Mesenchymal stem cell (in vitro differentiated cells and primary cell): Measurements from ENCODE around the gene RNASET2.

ENCODE experiments used
- DNase-seq: peaks from one replicate; pipeline ENCODE4 v3.0.0-alpha.2; 2013
- H2AFZ ChIP-seq: one replicate; pipeline ENCODE4 v1.6.1; 2013; ENCODE audit warnings: low read depth, mild to moderate bottlenecking, control low read depth, inconsistent platforms, low read length, moderate library complexity
- H2AK5ac ChIP-seq: 2 replicates; pipeline ENCODE4 v1.6.1; 2013; ENCODE audit warnings: low read length, moderate library complexity, mild to moderate bottlenecking, inconsistent platforms; ENCODE audit not compliant: severe bottlenecking
- H2BK120ac ChIP-seq: one replicate; pipeline ENCODE4 v1.6.1; 2013; ENCODE audit warnings: low read depth, mild to moderate bottlenecking, inconsistent platforms, low read length, moderate library complexity
- H2BK12ac ChIP-seq, 2 experiments: one replicate each; pipeline ENCODE4 v1.6.1; 2013; ENCODE audit warnings: inconsistent platforms in 2 of 2, low read length in 2 of 2, mild to moderate bottlenecking in 2 of 2, moderate library complexity in 2 of 2, control low read depth in 1 of 2
- H2BK15ac ChIP-seq: one replicate; pipeline ENCODE4 v1.6.1; 2013; ENCODE audit warnings: mild to moderate bottlenecking, low read depth, inconsistent platforms; ENCODE audit not compliant: poor library complexity, severe bottlenecking
- H2BK5ac ChIP-seq: 2 replicates; pipeline ENCODE4 v1.6.1; 2013; ENCODE audit warnings: low read depth, mild to moderate bottlenecking, low read length, control low read depth, inconsistent platforms; ENCODE audit not compliant: poor library complexity, severe bottlenecking
- H3K14ac ChIP-seq, 2 experiments: one replicate each; pipeline ENCODE4 v1.6.1; 2013; ENCODE audit warnings: inconsistent platforms in 2 of 2, low read length in 2 of 2, control low read depth in 1 of 2, mild to moderate bottlenecking in 1 of 2, moderate library complexity in 1 of 2
- H3K18ac ChIP-seq, 2 experiments: one replicate each; pipeline ENCODE4 v1.6.1; 2013; ENCODE audit warnings: inconsistent platforms in 2 of 2, low read length in 2 of 2, control low read depth in 1 of 2, low read depth in 1 of 2, mild to moderate bottlenecking in 1 of 2
- H3K23ac ChIP-seq, 2 experiments: one replicate each; pipeline ENCODE4 v1.6.1; 2013; ENCODE audit warnings: inconsistent platforms in 2 of 2, low read length in 2 of 2, mild to moderate bottlenecking in 2 of 2, moderate library complexity in 2 of 2, control low read depth in 1 of 2
- H3K27ac ChIP-seq: 2 replicates; pipeline ENCODE4 v1.5.1; 2013; ENCODE audit warnings: mild to moderate bottlenecking, moderate library complexity, low read length, control low read depth, inconsistent platforms; ENCODE audit not compliant: poor library complexity, severe bottlenecking
- H3K27me3 ChIP-seq, 2 experiments: 2 replicates each; pipeline versions ENCODE4 v1.6.1 to v1.7.0; 2013; ENCODE audit warnings: low read length in 2 of 2, mild to moderate bottlenecking in 2 of 2, moderate library complexity in 2 of 2, control low read depth in 1 of 2, inconsistent platforms in 1 of 2; ENCODE audit not compliant: control insufficient read depth in 1 of 2, insufficient read depth in 1 of 2
- H3K36me3 ChIP-seq, 2 experiments: 2 replicates each; pipeline versions ENCODE4 v1.6.1 to v1.7.0; 2013; ENCODE audit warnings: low read length in 2 of 2, control low read depth in 1 of 2, inconsistent platforms in 1 of 2, low read depth in 1 of 2, mild to moderate bottlenecking in 1 of 2; ENCODE audit not compliant: insufficient read depth in 2 of 2, control insufficient read depth in 1 of 2
- H3K4ac ChIP-seq, 2 experiments: one replicate each; pipeline ENCODE4 v1.6.1; 2013; ENCODE audit warnings: inconsistent platforms in 2 of 2, low read length in 2 of 2, mild to moderate bottlenecking in 2 of 2, moderate library complexity in 2 of 2, control low read depth in 1 of 2, low read depth in 1 of 2
- H3K4me1 ChIP-seq: 2 replicates; pipeline ENCODE4 v1.6.1; 2013; ENCODE audit warnings: low read depth, low read length, control low read depth; ENCODE audit not compliant: control insufficient read depth, insufficient read depth
- H3K4me2 ChIP-seq: 2 replicates; pipeline ENCODE4 v1.6.1; 2013; ENCODE audit warnings: low read length, mild to moderate bottlenecking, inconsistent platforms; ENCODE audit not compliant: poor library complexity, severe bottlenecking
- H3K4me3 ChIP-seq, 2 experiments: 2 replicates each; pipeline versions ENCODE4 v1.5.1 to v1.7.0; 2013; ENCODE audit warnings: low read length in 2 of 2, mild to moderate bottlenecking in 2 of 2, control low read depth in 1 of 2, low read depth in 1 of 2; ENCODE audit not compliant: insufficient read depth in 1 of 2
- H3K79me1 ChIP-seq: replicated peaks from 2 replicates; pipeline ENCODE4 v1.6.1; 2013; ENCODE audit warnings: mild to moderate bottlenecking, control low read depth, low read length, inconsistent platforms; ENCODE audit not compliant: poor library complexity, severe bottlenecking
- H3K9ac ChIP-seq: 2 replicates; pipeline ENCODE4 v1.7.0; 2013; ENCODE audit warnings: mild to moderate bottlenecking, low read length, moderate library complexity
- H3K9me3 ChIP-seq: 2 replicates; pipeline ENCODE4 v1.7.0; 2013; ENCODE audit warnings: mild to moderate bottlenecking, low read length; ENCODE audit not compliant: control insufficient read depth
- H4K8ac ChIP-seq: one replicate; pipeline ENCODE4 v1.6.1; 2013; ENCODE audit warnings: inconsistent platforms, mild to moderate bottlenecking, low read length, moderate library complexity
- H4K91ac ChIP-seq: one replicate; pipeline ENCODE4 v1.6.1; 2013; ENCODE audit warnings: mild to moderate bottlenecking, low read length, inconsistent platforms
- WGBS: methylation state at CpG from one replicate; pipeline ENCODE4 v1.1.7; 2013; ENCODE audit warnings: mixed read lengths; 5-methylcytosine and 5-hydroxymethylcytosine counted together

Gene RNASET2

GRCh38 chr6:166908811-166909210, 47.5 kb downstream of the RNASET2 start:
- H2BK15ac ChIP-seq: no peak overlapping the region
- no peak overlapping the region for H3K14ac ChIP-seq
- H4K8ac ChIP-seq: no peak overlapping the region
- H3K27me3 ChIP-seq: peaks cover 15 to 18% of the 10 kb centered on the region in 2 experiments
- no CpG with 5 or more reads among the region's 2 CpGs for WGBS
- no peak overlapping the region for H3K9ac ChIP-seq
- H2BK5ac ChIP-seq: no peak overlapping the region
- H2BK120ac ChIP-seq: no peak overlapping the region
- H3K18ac ChIP-seq: no peak overlapping the region
- H3K4me2 ChIP-seq: no peak overlapping the region
- no peaks in the 10 kb centered on the region for H3K9me3 ChIP-seq
- no peak overlapping the region for H2AFZ ChIP-seq
- H3K79me1 ChIP-seq: no peaks in the 10 kb centered on the region
- H2BK12ac ChIP-seq: no peak overlapping the region
- peaks cover 5% of the 10 kb centered on the region for H3K4me1 ChIP-seq
- no peak for DNase-seq
- no peaks in the 10 kb centered on the region for H3K36me3 ChIP-seq
- H3K4ac ChIP-seq: no peak overlapping the region
- no peak overlapping the region for H4K91ac ChIP-seq
- H3K4me3 ChIP-seq: no peak overlapping the region
- no peak overlapping the region for H3K23ac ChIP-seq
- no peak overlapping the region for H2AK5ac ChIP-seq
- no peak overlapping the region for H3K27ac ChIP-seq

GRCh38 chr6:166907871-166908806, 48.2 kb downstream of the RNASET2 start:
- Histone ChIP-seq H2BK5ac (no peak overlapping the region), H2BK12ac (no peak overlapping the region), H3K14ac (no peak overlapping the region), H3K4me3 (no peak overlapping the region), H3K79me1 (no peaks in the 10 kb centered on the region), H3K4me1 (peaks cover 5% of the 10 kb centered on the region), H2AFZ (no peak overlapping the region), H4K8ac (no peak overlapping the region), H3K18ac (no peak overlapping the region), H2BK15ac (no peak overlapping the region), H3K27me3 (peaks cover 15 to 18% of the 10 kb centered on the region in 2 experiments), H3K4me2 (no peak overlapping the region), H3K27ac (no peak overlapping the region), H3K4ac (no peak overlapping the region), H4K91ac (no peak overlapping the region), H3K9me3 (no peaks in the 10 kb centered on the region), H3K36me3 (no peaks in the 10 kb centered on the region), H2AK5ac (no peak overlapping the region), H3K9ac (no peak overlapping the region), H3K23ac (no peak overlapping the region), H2BK120ac (no peak overlapping the region)
- no peak for DNase-seq
- 84% methylated on average over 16 of the region's 20 CpGs for WGBS

GRCh38 chr6:166907373-166907841, 48.9 kb downstream of the RNASET2 start:
- H3K9me3 ChIP-seq: no peaks in the 10 kb centered on the region
- H3K18ac ChIP-seq: no peak overlapping the region
- no peak overlapping the region for H4K8ac ChIP-seq
- no peak overlapping the region for H3K9ac ChIP-seq
- no peak overlapping the region for H3K14ac ChIP-seq
- 93% methylated on average over 7 of the region's 8 CpGs for WGBS
- no peak overlapping the region for H4K91ac ChIP-seq
- H2BK15ac ChIP-seq: no peak overlapping the region
- peaks cover 5% of the 10 kb centered on the region for H3K4me1 ChIP-seq
- H2AFZ ChIP-seq: no peak overlapping the region
- H3K36me3 ChIP-seq: no peaks in the 10 kb centered on the region
- no peak overlapping the region for H3K27ac ChIP-seq
- H3K79me1 ChIP-seq: no peaks in the 10 kb centered on the region
- H3K4ac ChIP-seq: no peak overlapping the region
- no peak for DNase-seq
- no peak overlapping the region for H2BK12ac ChIP-seq
- H2BK120ac ChIP-seq: no peak overlapping the region
- H3K23ac ChIP-seq: no peak overlapping the region
- H3K4me3 ChIP-seq: no peak overlapping the region
- H2AK5ac ChIP-seq: no peak overlapping the region
- no peak overlapping the region for H2BK5ac ChIP-seq
- H3K4me2 ChIP-seq: no peak overlapping the region
- peaks cover 15 to 18% of the 10 kb centered on the region in 2 experiments for H3K27me3 ChIP-seq

GRCh38 chr6:166906376-166907044, 49.8 kb downstream of the RNASET2 start:
- Histone ChIP-seq H2AFZ (no peak overlapping the region), H3K79me1 (no peaks in the 10 kb centered on the region), H3K27ac (no peak overlapping the region), H3K27me3 (peaks cover 15 to 18% of the 10 kb centered on the region in 2 experiments), H2BK5ac (no peak overlapping the region), H4K91ac (no peak overlapping the region), H3K4me1 (peaks cover 5% of the 10 kb centered on the region), H2BK120ac (no peak overlapping the region), H3K36me3 (no peaks in the 10 kb centered on the region), H3K23ac (no peak overlapping the region), H4K8ac (no peak overlapping the region), H3K14ac (peak overlapping the region in 1 of 2 experiments; percentile 6), H3K9ac (no peak overlapping the region), H3K18ac (no peak overlapping the region), H2AK5ac (no peak overlapping the region), H2BK12ac (no peak overlapping the region), H3K4me3 (no peak overlapping the region), H3K4ac (no peak overlapping the region), H3K9me3 (no peaks in the 10 kb centered on the region), H3K4me2 (no peak overlapping the region), H2BK15ac (no peak overlapping the region)
- WGBS: 86% methylated on average over 17 of the region's 17 CpGs
- no peak for DNase-seq
